ENCODE results near the gene SLC8A1.

SLC8A1 gene

DNA sequence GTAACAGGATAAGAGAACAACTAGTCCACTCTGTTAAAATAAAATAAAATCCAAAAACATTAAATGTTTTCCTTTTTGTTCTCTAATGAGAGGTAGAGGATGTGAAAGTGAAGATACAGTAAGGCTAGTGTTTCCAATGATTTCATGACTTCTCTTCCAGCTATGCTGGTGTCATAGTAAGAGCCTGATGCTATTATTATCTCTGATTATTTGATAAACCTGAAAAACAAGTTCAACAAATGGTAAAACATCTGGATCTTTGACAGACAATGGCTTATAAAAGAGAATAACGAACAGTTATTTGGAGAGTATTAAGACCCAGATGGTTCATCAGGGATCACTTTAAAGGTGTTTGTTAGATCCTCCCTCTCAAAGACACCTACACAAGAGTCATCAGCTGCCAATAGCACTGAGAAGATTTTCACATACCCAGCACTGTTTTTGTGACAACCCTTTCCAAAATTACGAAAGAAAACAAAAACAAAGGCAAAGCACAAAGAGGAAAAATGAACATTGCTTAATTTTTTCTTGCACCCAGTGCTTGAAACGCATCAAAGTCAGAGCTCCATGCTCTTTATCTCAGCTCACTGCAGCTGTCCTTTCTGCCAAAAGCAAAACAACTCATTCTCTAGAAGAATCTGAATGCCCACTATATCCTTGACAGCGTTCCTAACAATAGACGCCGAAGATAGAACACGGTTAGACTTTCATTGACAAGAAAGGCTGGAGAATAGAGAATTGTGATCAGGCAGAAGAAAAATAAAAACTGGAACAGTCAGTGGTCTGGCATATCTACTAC lies 168.6 kb downstream of the SLC8A1 start:
- Mint-ChIP-seq H3K4me3 (no peak overlapping the region), H3K4me1 (ENCODE audit: low read depth) (peaks cover 10% of the 10 kb centered on the region), H3K9me3 (no peaks in the 10 kb centered on the region), H3K36me3 (ENCODE audit: low read depth) (peaks cover 1% of the 10 kb centered on the region), H3K27me3 (no peaks in the 10 kb centered on the region), H3K27ac (no peak overlapping the region)
- intact Hi-C loops (cut with micrococcal nuclease), result no loop called here

DNA sequence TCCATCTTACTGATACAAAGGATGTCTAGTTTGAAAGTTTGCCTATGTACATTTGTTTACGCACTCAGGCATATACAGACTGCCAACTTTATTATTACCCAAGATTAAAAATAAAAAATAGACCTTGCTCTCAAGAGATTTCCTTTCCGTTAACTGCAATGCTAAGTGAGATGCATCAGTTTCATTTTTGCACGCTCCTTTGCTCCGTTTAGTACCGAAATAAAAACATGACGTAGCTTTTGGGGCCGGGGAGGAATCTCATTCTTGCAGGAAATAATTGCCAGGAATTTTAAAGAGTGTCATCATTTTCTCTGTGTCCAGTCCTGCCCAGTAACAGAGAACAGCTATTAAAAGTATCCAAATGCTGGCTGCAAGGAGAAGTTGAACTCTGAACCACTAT lies 169.5 kb downstream of the SLC8A1 start:
- Mint-ChIP-seq H3K4me1 (ENCODE audit: low read depth) (peaks cover 1% of the 10 kb centered on the region), H3K27ac (no peak overlapping the region), H3K36me3 (ENCODE audit: low read depth) (peaks cover 5% of the 10 kb centered on the region), H3K9me3 (no peaks in the 10 kb centered on the region), H3K27me3 (no peaks in the 10 kb centered on the region), H3K4me3 (no peak overlapping the region)
- intact Hi-C loops (cut with micrococcal nuclease), result no loop called here

DNA sequence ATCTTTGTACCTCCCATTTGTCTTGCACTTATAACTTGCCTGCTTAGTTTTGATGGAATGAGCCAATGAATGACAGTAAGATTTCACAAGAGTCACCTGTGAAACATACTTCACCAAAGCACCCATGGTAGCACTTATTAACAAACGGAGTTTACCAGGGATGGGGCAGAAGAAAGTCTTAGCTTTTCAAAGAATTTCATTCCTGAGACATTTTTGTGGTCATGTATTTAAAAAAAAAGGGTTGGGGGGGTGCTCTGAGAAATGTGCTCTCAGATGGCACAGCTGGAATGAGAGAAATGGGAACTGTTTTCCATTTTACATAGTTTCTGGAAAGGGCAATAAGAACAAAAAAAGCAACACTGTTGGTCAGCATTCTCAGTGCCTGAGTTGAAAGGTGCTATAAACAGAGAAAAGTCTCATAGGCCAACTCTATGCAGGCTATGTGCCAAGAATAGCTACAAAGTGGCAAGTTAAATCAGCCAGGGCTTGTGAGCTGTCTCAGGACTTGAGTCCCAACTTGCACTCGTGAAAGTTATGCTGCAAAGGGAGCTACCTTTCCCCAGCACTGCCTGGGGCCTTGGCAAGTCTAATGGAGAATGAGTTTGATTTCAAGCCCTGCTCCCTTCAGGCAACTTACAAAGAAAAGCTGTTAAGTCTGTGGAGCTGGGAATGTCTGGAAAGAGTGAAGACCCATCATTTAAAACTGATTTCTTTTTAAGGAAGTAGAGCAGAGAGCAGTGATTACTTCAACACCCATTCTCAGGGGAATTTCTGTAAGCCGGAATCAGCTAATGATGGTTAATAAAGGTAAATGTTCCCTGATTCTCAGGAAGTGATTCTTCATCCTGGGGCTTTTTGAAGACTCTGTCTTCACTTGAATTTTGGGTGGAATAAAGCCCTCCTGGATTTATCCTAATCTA lies 170.6 kb downstream of the SLC8A1 start:
- peaks cover 5% of the 10 kb centered on the region for H3K36me3 Mint-ChIP-seq (ENCODE audit: low read depth)
- intact Hi-C loops (cut with micrococcal nuclease), result no loop called here
- H3K27ac Mint-ChIP-seq, result no peak overlapping the region
- no peak overlapping the region for H3K4me3 Mint-ChIP-seq
- H3K9me3 Mint-ChIP-seq, result no peaks in the 10 kb centered on the region
- no peaks in the 10 kb centered on the region for H3K27me3 Mint-ChIP-seq
- no peaks in the 10 kb centered on the region for H3K4me1 Mint-ChIP-seq (ENCODE audit: low read depth)

DNA sequence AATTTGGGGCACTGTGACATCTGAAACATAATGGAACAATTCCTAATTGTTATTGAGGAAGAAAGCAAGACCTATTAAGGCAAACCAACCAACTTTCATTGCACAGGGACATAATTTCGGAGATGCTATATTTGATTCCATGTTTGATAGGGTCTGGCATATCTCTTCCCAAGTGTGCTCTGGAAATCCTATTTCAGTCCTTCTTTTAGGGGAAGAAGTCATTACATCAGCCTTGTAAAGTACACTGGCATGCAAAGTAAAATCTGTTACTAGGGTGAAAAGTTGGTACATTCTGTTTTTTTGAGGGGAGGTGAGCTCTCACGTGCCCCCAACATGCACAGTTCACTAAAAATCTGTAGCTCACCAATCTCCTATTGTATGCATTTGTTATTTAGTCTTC lies 172.4 kb downstream of the SLC8A1 start:
- intact Hi-C loops (cut with micrococcal nuclease), result no loop called here
- Mint-ChIP-seq H3K4me1 (ENCODE audit: low read depth) (no peaks in the 10 kb centered on the region), H3K27me3 (no peaks in the 10 kb centered on the region)

DNA sequence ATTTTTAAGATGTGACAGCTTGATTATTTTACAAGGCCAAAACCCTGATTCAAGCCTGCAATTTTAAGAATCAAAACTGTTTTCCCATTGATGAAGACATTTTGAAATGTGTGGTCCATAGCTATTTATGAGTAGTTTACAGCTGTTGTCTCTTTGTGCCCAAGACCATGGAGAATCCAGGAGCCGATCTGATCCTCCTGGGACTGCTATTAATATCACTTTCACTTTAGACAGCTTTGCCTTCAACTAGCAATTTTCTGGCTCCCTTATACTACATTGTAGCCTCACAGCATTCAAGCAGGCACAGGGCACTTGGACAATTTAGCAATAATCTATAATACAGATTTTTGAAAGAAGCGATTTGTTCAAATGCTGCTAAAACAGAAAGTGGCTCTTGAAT lies 172.9 kb downstream of the SLC8A1 start:
- no peak overlapping the region for H3K4me3 Mint-ChIP-seq
- H3K36me3 Mint-ChIP-seq (ENCODE audit: low read depth), result peaks cover 5% of the 10 kb centered on the region
- no peaks in the 10 kb centered on the region for H3K27me3 Mint-ChIP-seq
- H3K27ac Mint-ChIP-seq, result no peak overlapping the region
- intact Hi-C loops (cut with micrococcal nuclease), result no loop called here
- no peaks in the 10 kb centered on the region for H3K9me3 Mint-ChIP-seq
- no peaks in the 10 kb centered on the region for H3K4me1 Mint-ChIP-seq (ENCODE audit: low read depth)

More for the DNA sequence above, 172.4 kb downstream of the SLC8A1 start:
- Mint-ChIP-seq H3K4me3 (no peak overlapping the region), H3K27ac (no peak overlapping the region), H3K9me3 (no peaks in the 10 kb centered on the region), H3K36me3 (ENCODE audit: low read depth) (peaks cover 5% of the 10 kb centered on the region)

DNA sequence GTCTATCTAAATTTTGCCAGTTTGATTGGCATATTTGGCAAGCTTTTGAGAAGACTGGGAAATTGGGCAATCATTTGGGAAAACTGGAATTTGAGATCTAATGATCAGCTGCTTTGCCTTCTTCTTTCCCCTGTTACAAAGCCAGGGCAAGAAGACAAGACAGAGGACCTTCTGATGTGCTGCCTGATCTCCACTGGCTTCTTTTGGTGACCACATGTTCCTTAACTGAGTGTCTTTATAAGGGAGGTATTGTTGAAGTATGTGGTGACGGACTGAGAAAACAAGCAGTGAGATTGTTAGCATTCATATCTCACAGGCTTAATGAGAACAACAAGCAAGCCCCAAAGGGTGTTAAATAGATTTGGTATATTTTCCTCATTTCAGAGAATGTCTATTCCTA lies 175.8 kb downstream of the SLC8A1 start:
- no peaks in the 10 kb centered on the region for H3K9me3 Mint-ChIP-seq
- no peak overlapping the region for H3K4me3 Mint-ChIP-seq
- H3K27me3 Mint-ChIP-seq, result no peaks in the 10 kb centered on the region
- H3K36me3 Mint-ChIP-seq (ENCODE audit: low read depth), result peaks cover 5% of the 10 kb centered on the region
- H3K27ac Mint-ChIP-seq, result no peak overlapping the region
- intact Hi-C loops (cut with micrococcal nuclease), result no loop called here
- H3K4me1 Mint-ChIP-seq (ENCODE audit: low read depth), result peaks cover 4% of the 10 kb centered on the region

DNA sequence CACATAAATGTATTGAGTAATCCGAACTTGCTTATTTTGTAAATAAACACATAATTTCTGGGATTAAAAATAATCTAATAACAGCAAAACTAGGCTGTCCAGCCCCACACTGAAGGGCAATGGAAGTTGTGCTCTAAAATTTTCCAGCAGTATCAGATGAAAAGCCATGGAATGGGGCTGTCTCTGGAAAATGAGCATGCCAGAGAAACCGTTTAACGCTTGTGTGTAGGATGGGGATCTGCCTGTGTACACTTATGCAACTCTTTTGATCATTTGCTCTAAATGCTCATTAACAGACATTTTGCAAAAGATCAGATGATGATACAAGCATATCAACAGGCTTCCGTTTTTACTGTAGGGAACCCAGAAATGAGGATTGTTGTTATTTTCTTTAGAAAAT lies 177.6 kb downstream of the SLC8A1 start:
- Mint-ChIP-seq H3K4me1 (ENCODE audit: low read depth) (peaks cover 6% of the 10 kb centered on the region), H3K9me3 (no peaks in the 10 kb centered on the region), H3K36me3 (ENCODE audit: low read depth) (peaks cover 5% of the 10 kb centered on the region), H3K4me3 (no peak overlapping the region), H3K27me3 (no peaks in the 10 kb centered on the region), H3K27ac (no peak overlapping the region)
- intact Hi-C loops (cut with micrococcal nuclease), result no loop called here

DNA sequence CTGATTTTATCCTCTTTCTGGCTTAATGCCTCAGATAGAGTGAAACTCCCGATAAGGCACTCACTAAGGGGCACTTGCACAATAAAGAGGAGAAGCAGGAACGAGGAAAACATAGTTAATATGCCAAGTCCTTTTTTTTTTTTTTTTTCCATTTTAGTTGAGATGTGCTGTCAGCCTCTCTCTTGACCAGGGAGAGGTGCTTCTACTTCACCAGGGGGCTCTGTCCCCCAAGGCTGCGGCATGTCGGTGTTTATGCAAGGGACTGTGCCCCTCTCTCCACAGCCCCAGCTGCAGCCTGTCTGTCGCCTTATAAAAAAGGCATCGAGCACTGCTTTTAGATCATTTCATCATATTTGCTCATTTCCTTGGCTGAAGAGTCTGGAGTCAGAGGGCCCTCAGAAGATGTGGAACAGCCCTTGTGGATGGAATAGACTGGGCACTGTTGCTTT lies 178.1 kb downstream of the SLC8A1 start:
- H3K36me3 Mint-ChIP-seq (ENCODE audit: low read depth), result peaks cover 5% of the 10 kb centered on the region
- H3K27me3 Mint-ChIP-seq, result no peaks in the 10 kb centered on the region
- no peak overlapping the region for H3K27ac Mint-ChIP-seq
- intact Hi-C loops (cut with micrococcal nuclease), result no loop called here
- peaks cover 6% of the 10 kb centered on the region for H3K4me1 Mint-ChIP-seq (ENCODE audit: low read depth)
- H3K4me3 Mint-ChIP-seq, result no peak overlapping the region
- no peaks in the 10 kb centered on the region for H3K9me3 Mint-ChIP-seq

DNA sequence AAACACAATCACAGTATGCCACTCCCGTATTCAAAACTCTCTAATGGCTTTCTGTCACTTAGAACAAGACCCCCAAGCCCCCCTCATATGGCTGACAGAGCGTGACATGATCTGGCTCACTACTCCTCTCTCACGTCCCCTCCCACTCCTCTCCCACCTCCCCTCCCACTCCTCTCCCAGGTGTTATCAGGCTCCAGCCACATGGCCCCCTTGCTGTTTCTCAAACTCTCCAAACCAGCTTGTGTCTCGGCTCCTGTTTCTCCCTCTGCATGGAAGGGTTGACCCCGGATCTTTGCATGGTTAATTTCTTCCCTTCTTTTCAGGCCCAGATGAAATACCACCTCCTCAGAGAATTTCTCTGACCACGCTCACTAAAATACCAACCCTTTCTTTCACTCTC lies 180.8 kb downstream of the SLC8A1 start:
- Mint-ChIP-seq H3K9me3 (no peaks in the 10 kb centered on the region), H3K27me3 (no peaks in the 10 kb centered on the region), H3K36me3 (ENCODE audit: low read depth) (no peaks in the 10 kb centered on the region), H3K4me1 (ENCODE audit: low read depth) (peaks cover 6% of the 10 kb centered on the region), H3K27ac (no peak overlapping the region), H3K4me3 (no peak overlapping the region)
- intact Hi-C loops (cut with micrococcal nuclease), result no loop called here

DNA sequence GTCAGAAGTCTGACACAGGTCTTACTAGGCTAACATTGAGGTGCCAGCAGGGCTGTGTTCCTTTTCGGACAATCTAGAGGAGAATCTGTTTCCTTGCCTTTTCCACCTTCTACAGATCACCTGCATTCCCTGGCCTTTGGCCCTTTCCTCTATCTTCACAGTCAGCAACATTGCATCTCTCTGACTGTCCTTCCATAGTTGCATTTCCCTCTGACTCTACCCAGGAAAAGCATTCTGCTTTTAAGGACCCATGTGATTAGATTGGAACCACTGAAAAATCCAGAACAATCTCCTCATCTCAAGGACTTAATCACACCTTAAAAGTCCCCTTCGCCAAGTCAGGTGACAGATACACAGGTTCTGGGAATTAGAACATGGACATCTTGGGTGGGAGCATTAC lies 181.5 kb downstream of the SLC8A1 start:
- intact Hi-C loops (cut with micrococcal nuclease), result no loop called here
- Mint-ChIP-seq H3K9me3 (no peaks in the 10 kb centered on the region), H3K27ac (no peak overlapping the region), H3K36me3 (ENCODE audit: low read depth) (no peaks in the 10 kb centered on the region), H3K27me3 (no peaks in the 10 kb centered on the region), H3K4me3 (no peak overlapping the region), H3K4me1 (ENCODE audit: low read depth) (peaks cover 6% of the 10 kb centered on the region)

DNA sequence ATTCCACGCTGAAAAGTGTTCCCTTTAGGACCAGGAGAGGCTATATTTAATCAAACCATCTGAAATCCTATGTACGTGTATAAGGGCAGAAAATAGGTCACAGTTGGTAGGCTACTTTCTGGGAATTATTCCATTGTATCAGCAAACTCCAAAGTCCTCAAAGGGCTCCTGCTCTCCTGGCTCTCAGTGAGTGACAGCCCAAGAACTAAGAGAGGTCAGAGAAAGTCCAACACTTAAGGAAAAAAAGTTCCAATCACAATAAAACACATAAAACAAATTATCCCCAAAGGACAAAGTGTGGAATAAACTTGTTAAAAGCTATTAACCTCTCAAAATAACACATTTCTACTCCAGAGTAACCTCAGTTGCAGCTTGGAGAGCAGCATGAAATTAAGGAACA lies 183.3 kb downstream of the SLC8A1 start:
- Mint-ChIP-seq H3K27me3 (no peaks in the 10 kb centered on the region), H3K4me1 (ENCODE audit: low read depth) (peaks cover 6% of the 10 kb centered on the region), H3K27ac (no peak overlapping the region), H3K36me3 (ENCODE audit: low read depth) (no peaks in the 10 kb centered on the region), H3K9me3 (no peaks in the 10 kb centered on the region), H3K4me3 (no peak overlapping the region)
- intact Hi-C loops (cut with micrococcal nuclease), result no loop called here

DNA sequence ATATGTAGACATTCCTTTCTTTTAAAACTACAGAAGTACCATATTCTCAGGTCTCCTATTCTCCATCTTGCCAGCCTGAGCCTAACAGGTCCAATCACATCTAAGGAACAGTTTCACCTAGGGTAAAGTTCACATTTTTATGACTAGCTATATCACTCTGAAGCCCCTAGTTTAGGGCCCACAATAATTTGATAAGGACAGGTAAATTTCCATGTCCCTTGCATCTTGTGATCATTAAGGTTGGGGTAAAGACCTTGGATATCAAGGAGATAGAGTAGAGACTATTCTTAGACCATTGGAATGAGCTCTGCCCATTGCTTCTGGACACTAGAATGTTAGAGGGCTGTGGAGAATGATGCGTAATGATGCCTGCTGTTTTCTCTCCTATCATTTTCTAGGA lies 185.7 kb downstream of the SLC8A1 start:
- Mint-ChIP-seq H3K27ac (no peak overlapping the region), H3K36me3 (ENCODE audit: low read depth) (no peaks in the 10 kb centered on the region), H3K4me1 (ENCODE audit: low read depth) (peaks cover 8% of the 10 kb centered on the region), H3K9me3 (no peaks in the 10 kb centered on the region), H3K27me3 (no peaks in the 10 kb centered on the region), H3K4me3 (no peak overlapping the region)
- intact Hi-C loops (cut with micrococcal nuclease), result no loop called here

DNA sequence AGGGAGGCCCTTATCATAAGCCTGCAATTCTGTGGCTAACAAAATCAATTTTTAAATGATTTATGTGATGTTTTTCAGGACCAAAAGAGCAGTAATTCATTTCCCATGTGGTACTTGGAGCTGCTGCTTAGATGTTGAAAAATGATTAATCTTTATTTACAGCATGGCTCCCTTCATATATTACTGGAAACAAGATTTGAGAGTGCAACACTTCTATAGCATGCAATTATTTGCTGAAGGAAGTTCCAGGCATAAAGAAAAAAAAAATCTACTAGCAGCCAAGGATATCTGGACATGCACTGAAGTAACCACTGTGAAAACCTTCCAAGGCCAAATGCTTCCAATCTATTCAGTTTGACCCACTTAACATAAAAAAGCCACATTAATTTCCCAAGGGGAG lies 186.3 kb downstream of the SLC8A1 start:
- intact Hi-C loops (cut with micrococcal nuclease), result no loop called here

DNA sequence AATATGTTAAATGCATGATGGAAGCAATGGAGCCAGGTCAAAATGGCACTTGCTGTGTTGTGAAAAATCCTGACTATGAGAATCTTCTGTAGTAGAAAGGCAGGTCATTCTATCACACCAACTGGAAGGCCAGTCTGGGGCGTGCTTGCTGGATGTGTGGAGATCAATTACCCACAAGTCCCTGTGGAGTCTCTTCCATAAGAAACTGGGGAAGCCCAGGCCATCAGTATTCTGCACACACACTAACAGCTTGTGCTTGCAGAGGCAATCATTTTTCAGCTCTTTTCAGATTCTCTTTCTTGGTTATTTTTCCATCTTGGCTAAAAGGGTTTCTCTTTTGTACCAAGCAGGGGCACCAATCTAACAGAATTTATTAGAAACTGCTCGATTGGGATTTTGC lies 190.8 kb downstream of the SLC8A1 start:
- Mint-ChIP-seq H3K4me3 (no peak overlapping the region), H3K9me3 (no peaks in the 10 kb centered on the region), H3K4me1 (ENCODE audit: low read depth) (peaks cover 24% of the 10 kb centered on the region), H3K27ac (no peak overlapping the region), H3K36me3 (ENCODE audit: low read depth) (no peaks in the 10 kb centered on the region), H3K27me3 (no peaks in the 10 kb centered on the region)
- intact Hi-C loops (cut with micrococcal nuclease), result no loop called here

More for the DNA sequence above, 186.3 kb downstream of the SLC8A1 start:
- Mint-ChIP-seq H3K36me3 (ENCODE audit: low read depth) (no peaks in the 10 kb centered on the region), H3K27ac (no peak overlapping the region), H3K4me3 (no peak overlapping the region), H3K9me3 (no peaks in the 10 kb centered on the region), H3K4me1 (ENCODE audit: low read depth) (peaks cover 11% of the 10 kb centered on the region), H3K27me3 (no peaks in the 10 kb centered on the region)
